T-helper 2 cell treated with Interferon-gamma antibody and Interleukin-4, amounts not matched to agents 5 μg/mL and 100 μg/mL, for 36 hours (primary cell): ENCODE results near the gene SLC5A12.
"Not testable (repeated sequence)": the region's sequence is repeated elsewhere in the genome, so short reads cannot be mapped to it uniquely, and the experiment has no call there.

Experiments
- DNase-seq: peaks from one replicate; pipeline ENCODE4 v3.0.0; 2021; ENCODE audit warnings: low spot score
- H3K27ac Mint-ChIP-seq: one replicate; pipeline ENCODE4 v1.8.0; 2021; ENCODE audit warnings: mild to moderate bottlenecking, mixed read lengths
- H3K27me3 Mint-ChIP-seq: one replicate; pipeline ENCODE4 v1.8.0; 2021; ENCODE audit warnings: low read depth, mixed read lengths
- H3K36me3 Mint-ChIP-seq: one replicate; pipeline ENCODE4 v1.8.0; 2021; ENCODE audit warnings: low read depth, mixed read lengths
- H3K4me1 Mint-ChIP-seq: one replicate; pipeline ENCODE4 v1.8.0; 2021; ENCODE audit warnings: low read depth, mixed read lengths
- H3K4me3 Mint-ChIP-seq: one replicate; pipeline ENCODE4 v1.8.0; 2022; ENCODE audit warnings: mild to moderate bottlenecking, moderate library complexity, mixed read lengths
- H3K9me3 Mint-ChIP-seq: one replicate; pipeline ENCODE4 v1.8.0; 2021; ENCODE audit warnings: mixed read lengths

SLC5A12 gene

DNA sequence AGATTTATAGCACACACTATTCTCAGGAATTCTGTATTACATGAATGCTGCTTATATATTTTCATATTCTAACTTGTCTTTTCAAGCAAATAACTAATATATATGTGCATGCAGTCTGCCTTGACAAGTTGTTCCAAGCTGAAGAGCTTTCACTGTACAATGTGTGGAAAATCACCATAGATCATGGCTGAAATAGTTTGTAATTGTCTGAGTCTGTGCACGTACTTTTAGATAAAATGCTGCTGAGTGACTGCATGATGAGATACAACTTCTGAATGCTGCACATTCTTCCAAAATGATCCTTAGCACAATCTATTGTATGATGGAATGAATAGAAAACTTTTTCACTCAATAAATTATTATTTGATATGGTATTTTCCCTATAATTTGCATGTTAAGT lies 58.9 kb downstream of the SLC5A12 start:
- Mint-ChIP-seq H3K36me3 (no peaks in the 10 kb centered on the region), H3K9me3 (no peaks in the 10 kb centered on the region), H3K27me3 (no peaks in the 10 kb centered on the region), H3K4me1 (no peaks in the 10 kb centered on the region), H3K4me3 (no peak overlapping the region), H3K27ac (no peak overlapping the region)
- no peak for DNase-seq

DNA sequence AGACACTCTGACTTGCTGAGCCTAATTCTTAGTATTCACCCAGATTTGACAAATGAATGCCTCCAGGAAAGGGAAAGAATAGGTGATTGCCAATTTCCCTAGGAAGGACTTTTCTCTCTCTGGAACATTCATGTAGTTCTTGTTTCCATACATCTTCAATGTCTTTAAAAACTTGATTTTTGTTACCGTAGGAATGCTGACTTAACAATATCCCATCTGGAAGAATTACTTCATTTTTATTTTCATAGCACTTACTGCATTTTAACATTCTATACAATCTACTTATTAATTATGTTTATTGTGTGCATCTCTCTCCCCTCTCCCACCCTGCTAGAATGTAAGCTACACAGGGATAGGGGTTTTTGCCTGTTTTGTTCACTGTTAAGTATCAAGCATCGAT lies 66.6 kb downstream of the SLC5A12 start:
- Mint-ChIP-seq H3K36me3 (no peaks in the 10 kb centered on the region), H3K9me3 (no peaks in the 10 kb centered on the region), H3K27me3 (no peaks in the 10 kb centered on the region), H3K4me1 (no peaks in the 10 kb centered on the region), H3K27ac (no peak overlapping the region), H3K4me3 (no peak overlapping the region)
- no peak for DNase-seq

DNA sequence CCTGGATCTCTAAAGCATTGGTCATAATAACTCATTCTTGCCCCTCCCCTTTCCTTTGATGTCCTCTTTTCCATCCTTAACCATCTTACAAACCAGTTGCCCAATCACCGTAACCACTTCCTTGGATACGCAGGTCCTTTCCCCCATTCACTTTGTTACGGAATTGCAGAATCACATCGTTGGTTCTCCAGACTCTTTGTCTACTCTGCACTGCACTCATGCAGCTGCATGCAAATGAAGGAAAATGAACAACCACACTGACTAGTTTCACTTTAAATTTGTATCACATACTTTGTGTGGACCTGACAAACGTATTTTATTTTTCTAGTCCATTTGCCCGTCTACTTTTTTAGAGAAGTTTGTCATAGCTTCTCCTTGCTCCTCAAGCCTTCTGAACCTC lies 69.9 kb downstream of the SLC5A12 start:
- Mint-ChIP-seq H3K9me3 (no peaks in the 10 kb centered on the region), H3K27me3 (no peaks in the 10 kb centered on the region), H3K36me3 (no peaks in the 10 kb centered on the region), H3K27ac (no peak overlapping the region), H3K4me1 (no peaks in the 10 kb centered on the region), H3K4me3 (no peak overlapping the region)
- DNase-seq, result no peak

DNA sequence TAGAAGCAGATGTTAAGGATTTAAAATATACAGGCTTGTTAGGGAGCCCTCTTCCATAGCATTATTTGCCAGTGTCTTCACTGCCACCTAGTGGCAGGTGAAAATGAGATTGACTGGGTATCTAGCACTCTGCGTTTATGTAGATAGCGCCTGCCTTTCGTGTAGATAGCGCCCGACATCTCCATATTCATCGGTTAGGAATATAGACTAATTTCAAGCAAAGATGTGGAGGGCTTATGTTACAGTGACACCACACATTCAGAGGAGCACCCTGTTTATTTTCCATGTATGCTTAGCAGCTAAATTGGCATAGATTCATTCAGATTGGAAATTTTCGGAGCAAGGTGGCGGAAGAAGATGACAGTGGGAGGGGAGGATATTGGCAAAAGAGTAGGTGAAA lies 72.0 kb downstream of the SLC5A12 start:
- H3K27ac Mint-ChIP-seq, result no peak overlapping the region
- DNase-seq, result no peak
- H3K36me3 Mint-ChIP-seq, result no peaks in the 10 kb centered on the region
- H3K4me3 Mint-ChIP-seq, result no peak overlapping the region
- no peaks in the 10 kb centered on the region for H3K9me3 Mint-ChIP-seq
- H3K4me1 Mint-ChIP-seq, result no peaks in the 10 kb centered on the region
- H3K27me3 Mint-ChIP-seq, result no peaks in the 10 kb centered on the region

DNA sequence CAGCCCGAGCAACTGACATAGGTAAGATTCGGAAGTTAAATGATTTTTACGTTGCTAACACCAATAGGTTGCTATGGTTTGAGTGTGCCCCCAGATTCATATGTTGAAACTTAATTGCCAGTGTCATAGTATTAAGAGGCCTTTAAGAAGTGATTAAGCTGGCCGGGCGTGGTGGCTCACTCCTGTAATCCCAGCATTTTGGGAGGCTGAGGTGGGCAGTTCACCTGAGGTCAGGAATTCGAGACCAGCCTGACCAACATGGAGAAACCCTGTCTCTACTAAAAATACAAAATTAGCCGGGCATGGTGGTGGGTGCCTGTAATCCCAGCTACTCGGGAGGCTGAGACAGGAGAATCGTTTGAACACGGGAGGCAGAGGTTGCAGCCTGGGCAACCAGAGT lies 78.5 kb downstream of the SLC5A12 start:
- H3K27me3 Mint-ChIP-seq, H3K27ac Mint-ChIP-seq, H3K4me1 Mint-ChIP-seq, DNase-seq, H3K36me3 Mint-ChIP-seq, H3K4me3 Mint-ChIP-seq, H3K9me3 Mint-ChIP-seq: not testable (repeated sequence)

DNA sequence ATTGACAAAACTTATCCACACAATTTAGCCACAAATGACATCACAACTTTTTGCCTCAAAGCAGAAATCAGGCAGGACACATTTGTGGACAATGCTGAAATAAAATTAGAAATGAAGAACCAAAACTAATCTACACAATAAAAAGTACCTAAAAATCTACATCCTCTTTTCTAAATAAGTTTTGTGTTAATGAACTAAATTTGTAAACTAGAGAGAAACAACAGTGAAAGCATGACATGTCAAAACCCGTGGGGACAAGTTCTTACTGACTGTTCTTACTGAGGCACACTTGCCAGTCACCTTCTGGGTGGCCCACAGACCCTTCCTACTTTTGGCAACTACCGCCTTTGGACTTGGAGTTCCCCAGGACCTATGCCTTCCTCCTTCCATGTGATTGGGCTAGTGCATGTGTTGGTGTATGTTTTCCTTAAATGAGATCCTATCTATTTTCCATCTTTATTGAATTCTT lies 89.1 kb downstream of the SLC5A12 start:
- Mint-ChIP-seq H3K9me3 (peaks cover 9% of the 10 kb centered on the region), H3K4me1 (no peaks in the 10 kb centered on the region), H3K36me3 (no peaks in the 10 kb centered on the region), H3K27me3 (no peaks in the 10 kb centered on the region), H3K27ac (no peak overlapping the region), H3K4me3 (no peak overlapping the region)
- DNase-seq, result no peak

DNA sequence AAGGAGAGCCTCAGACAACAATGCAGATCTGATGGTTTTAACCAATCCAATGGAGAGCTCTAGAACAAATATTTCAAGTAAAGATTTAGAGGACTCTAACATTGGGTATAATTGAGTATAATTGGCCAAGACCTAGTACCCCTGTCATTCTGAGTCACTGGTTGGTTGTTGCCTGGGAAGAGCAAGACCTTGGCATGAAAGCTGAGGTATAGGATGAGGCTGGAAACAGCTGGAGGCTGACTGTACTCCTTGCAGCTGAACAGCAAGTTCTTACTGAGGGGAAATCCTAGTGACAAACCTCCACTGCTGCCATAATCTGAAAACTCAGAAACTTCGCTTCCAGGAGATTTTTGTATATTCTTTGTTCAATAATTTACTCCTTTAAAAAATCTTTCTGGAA lies 95.5 kb downstream of the SLC5A12 start:
- no peak for DNase-seq
- Mint-ChIP-seq H3K4me1 (no peaks in the 10 kb centered on the region), H3K4me3 (no peak overlapping the region), H3K27me3 (no peaks in the 10 kb centered on the region), H3K9me3 (peaks cover under 1% of the 10 kb centered on the region), H3K36me3 (no peaks in the 10 kb centered on the region), H3K27ac (no peak overlapping the region)

DNA sequence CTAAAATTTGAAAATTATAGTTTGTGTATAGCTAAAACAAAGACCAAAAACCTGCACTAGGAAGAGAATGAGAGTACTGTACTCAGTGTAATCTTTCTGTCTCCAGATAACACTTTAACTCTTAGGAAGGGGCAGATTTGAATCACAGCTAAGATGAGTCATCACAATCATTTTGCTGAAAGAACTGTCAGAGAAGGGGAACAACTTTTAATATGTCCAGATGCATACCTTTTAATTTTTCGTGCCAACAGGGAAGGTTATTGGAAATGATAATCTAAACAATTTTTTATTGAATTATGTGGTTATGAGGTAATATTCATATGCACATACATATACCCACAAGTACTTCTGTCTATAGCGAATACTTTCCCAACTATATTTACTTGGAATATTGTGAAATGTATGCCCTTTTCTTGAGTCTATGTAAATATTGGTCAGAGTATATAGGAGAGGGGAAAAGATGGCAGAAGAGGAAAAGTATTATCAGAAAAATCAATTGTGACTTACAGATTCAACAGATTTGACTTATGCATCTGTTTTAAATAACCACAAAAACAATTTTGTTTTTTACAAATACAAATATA lies 98.7 kb downstream of the SLC5A12 start:
- Mint-ChIP-seq H3K36me3 (no peaks in the 10 kb centered on the region), H3K27me3 (no peaks in the 10 kb centered on the region), H3K4me3 (no peak overlapping the region), H3K9me3 (no peaks in the 10 kb centered on the region), H3K4me1 (no peaks in the 10 kb centered on the region), H3K27ac (no peak overlapping the region)
- DNase-seq, result no peak

DNA sequence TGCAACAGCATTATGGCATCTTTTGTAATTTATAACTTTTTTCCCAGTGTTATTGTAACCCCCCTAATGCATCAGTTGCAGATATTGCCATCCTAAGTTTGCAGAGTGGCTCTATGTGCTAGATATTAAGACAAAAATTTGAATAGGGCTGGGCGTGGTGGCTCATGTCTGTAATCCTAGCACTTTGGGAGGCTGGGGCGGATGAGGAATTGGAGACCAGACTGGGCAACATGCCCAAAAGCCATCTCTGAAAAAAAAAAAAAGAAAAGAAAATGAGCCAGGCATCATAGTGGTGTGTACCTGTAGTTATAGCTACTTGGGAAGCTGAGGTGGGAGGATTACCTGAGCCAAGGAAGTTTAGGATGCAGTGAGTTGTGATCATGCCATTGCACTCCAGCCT lies 99.7 kb downstream of the SLC5A12 start:
- Mint-ChIP-seq H3K9me3 (no peaks in the 10 kb centered on the region), H3K27ac (no peak overlapping the region), H3K36me3 (no peaks in the 10 kb centered on the region), H3K27me3 (no peaks in the 10 kb centered on the region), H3K4me3 (no peak overlapping the region), H3K4me1 (no peaks in the 10 kb centered on the region)
- DNase-seq, result no peak

DNA sequence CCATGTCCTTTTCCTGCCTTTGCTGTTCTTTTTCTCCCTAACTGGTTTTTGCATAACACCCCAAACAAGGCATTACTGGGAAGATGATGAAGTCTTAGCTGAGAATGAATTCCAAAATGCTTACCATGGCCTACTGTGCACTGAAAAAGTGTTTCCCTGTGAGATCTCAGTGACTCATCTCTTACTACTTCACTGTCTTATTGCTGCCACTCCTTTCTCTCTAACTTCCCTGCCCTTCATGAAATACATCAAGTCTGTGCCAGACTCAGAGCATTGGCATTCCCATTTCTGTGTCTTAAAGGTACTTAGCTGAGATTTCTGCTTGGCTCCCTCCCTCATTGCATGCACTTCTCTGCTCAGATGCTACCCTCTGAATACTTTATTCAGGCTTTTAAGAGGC lies 100.7 kb downstream of the SLC5A12 start:
- no peaks in the 10 kb centered on the region for H3K9me3 Mint-ChIP-seq
- H3K36me3 Mint-ChIP-seq, result no peaks in the 10 kb centered on the region
- no peaks in the 10 kb centered on the region for H3K4me1 Mint-ChIP-seq
- no peaks in the 10 kb centered on the region for H3K27me3 Mint-ChIP-seq
- no peak for DNase-seq
- H3K27ac Mint-ChIP-seq, result no peak overlapping the region
- H3K4me3 Mint-ChIP-seq, result no peak overlapping the region

DNA sequence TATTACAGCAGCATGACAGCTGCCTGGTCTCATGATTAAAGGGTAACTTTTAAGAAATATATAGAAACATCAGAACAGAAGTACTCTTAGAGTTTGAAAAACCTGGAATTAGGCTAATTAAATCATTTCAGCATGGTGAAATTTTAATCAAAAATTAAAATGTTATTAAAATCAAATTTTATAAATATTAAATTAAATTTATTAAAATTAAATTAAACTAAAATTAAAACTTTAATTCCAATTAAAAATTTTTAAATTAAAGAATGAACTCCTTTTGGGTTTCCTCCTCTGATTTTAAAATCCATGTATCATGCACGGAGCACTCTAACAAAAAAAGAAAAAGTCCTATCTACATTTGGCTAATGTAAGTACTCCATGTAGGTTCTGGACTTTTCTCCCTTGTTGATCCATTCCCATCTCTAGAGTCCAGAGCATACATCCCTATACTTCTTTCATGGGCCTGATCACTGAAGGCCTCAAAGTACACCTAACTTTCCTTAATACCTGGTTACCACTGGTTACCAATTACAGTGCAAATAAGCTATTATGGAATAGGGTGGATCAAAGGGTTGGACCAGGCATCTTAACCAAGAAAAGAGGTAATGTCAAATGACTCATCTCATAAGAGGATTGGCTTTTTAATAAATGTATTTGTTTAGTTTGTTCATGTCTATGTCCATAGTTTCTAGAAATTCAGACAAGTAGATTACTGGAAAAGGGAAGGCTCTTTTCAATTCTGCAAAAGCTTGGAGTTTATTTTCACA lies 101.4 kb downstream of the SLC5A12 start:
- H3K9me3 Mint-ChIP-seq, result no peaks in the 10 kb centered on the region
- DNase-seq, result no peak
- no peaks in the 10 kb centered on the region for H3K27me3 Mint-ChIP-seq
- no peaks in the 10 kb centered on the region for H3K4me1 Mint-ChIP-seq
- H3K4me3 Mint-ChIP-seq, result no peak overlapping the region
- H3K27ac Mint-ChIP-seq, result no peak overlapping the region
- no peaks in the 10 kb centered on the region for H3K36me3 Mint-ChIP-seq

DNA sequence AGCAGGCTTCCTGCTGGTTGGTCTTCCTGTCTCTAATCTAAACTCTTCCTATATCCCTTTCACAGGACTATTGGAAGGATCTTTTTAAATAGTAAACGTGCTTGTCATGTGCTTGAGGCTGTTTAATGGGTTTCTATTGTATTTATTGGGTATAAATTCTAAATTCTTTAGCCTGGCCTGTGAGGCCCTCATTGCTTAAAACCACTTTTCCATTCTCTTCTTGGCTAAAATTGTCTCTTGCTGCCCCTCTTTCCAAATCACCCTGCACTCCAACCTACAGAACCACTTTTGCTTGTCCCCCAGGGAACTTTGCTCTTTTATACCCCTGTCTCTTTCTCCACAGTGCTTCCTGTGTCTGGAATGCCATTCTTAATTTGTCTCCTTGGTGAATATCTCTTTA lies 103.4 kb downstream of the SLC5A12 start:
- Mint-ChIP-seq H3K36me3 (no peaks in the 10 kb centered on the region), H3K4me3 (no peak overlapping the region), H3K27me3 (no peaks in the 10 kb centered on the region), H3K27ac (no peak overlapping the region), H3K4me1 (no peaks in the 10 kb centered on the region), H3K9me3 (no peaks in the 10 kb centered on the region)
- DNase-seq, result no peak
